Activated naive CD4-positive, alpha-beta T cell treated with anti-CD3 and anti-CD28 coated beads for 36 hours (primary cell): ENCODE data around the gene GABRD. TPM values are rescaled to one million over a fixed set of nuclear protein-coding genes. Genes with fewer than 3 reads are reported as not detected.

ENCODE experiments used
- total RNA-seq, 2 experiments: library from RNA; stranded (reverse); gene quantifications; one replicate each; pipeline ENCODE4 v1.2.3, GENCODE V29; 2021

The GABRD gene
- total RNA-seq, 2 experiments from 2014 or later: not detected

Other genes with a start within 250 kb of the GABRD start
- gene NADK, start 240.9 kb upstream of the GABRD start, total RNA-seq: 10 to 100 TPM; 42.1 to 43.6 TPM
- 100 to 1,000 TPM; 326 to 351 TPM for gene GNB1, start 128.3 kb upstream of the GABRD start, total RNA-seq
- gene CALML6, start 104.1 kb upstream of the GABRD start, total RNA-seq: under 1 TPM; 0.41 to 0.86 TPM
- under 1 TPM in 1 of 2 experiments, not detected in 1; 0.99 TPM for gene TMEM52, start 100.1 kb upstream of the GABRD start, total RNA-seq
- not detected for gene CFAP74, start 15.6 kb upstream of the GABRD start, total RNA-seq
- 1 to 10 TPM; 6.8 to 7.0 TPM for gene PRKCZ, start 31.1 kb downstream of the GABRD start, total RNA-seq
- gene FAAP20, start 175.4 kb downstream of the GABRD start, total RNA-seq: 10 to 100 TPM; 48.2 to 54.4 TPM
- gene SKI, start 209.0 kb downstream of the GABRD start, total RNA-seq: 10 to 100 TPM; 25.5 to 26.3 TPM